ENCODE measurements around the gene ZSCAN5A.
"Not testable (repeated sequence)": the region's sequence is repeated elsewhere in the genome, so short reads cannot be mapped to it uniquely, and the experiment has no call there.

- not testable (repeated sequence) for TF ChIP-seq POLR2A, CTCF, EP300 (IDR thresholded peaks at IDR 0.05)
Measured at GRCh38 chr19:56248736-56249338, 65.8 kb downstream of the ZSCAN5A start.
